GM12878 (cell line): ENCODE results near the gene BRINP2.

ENCODE experiments used
- CTCF ChIP-seq, 3 experiments: IDR thresholded peaks in 2 of 3; conservative IDR thresholded peaks in 1 of 3; 2 replicates each; pipeline ENCODE4 v1.5.1; 2011; ENCODE audit warnings: low read depth in 3 of 3, low read length in 3 of 3, mild to moderate bottlenecking in 3 of 3, control low read depth in 2 of 3, moderate library complexity in 2 of 3, inconsistent platforms in 1 of 3, mixed read lengths in 1 of 3; ENCODE audit not compliant: control insufficient read depth in 2 of 3, insufficient read depth in 1 of 3; ENCODE audit errors: extremely low read depth in 1 of 3
- EED ChIP-seq: sonication (generic); IDR thresholded peaks from 2 replicates; pipeline ENCODE4 v1.6.1; 2016; ENCODE audit warnings: antibody characterized with exemption, low read depth
- MEF2A ChIP-seq: IDR thresholded peaks from 2 replicates; pipeline ENCODE4 v1.6.1; 2011; ENCODE audit warnings: low read depth, mild to moderate bottlenecking, low read length, moderate library complexity; ENCODE audit not compliant: insufficient read depth
- POU2F2 ChIP-seq: IDR thresholded peaks from 3 replicates; pipeline ENCODE4 v1.6.1; 2011; ENCODE audit warnings: low read depth, mild to moderate bottlenecking, low read length, borderline replicate concordance
- SIN3A ChIP-seq: IDR thresholded peaks from 2 replicates; pipeline ENCODE4 v1.6.1; 2012; ENCODE audit warnings: low read depth, low read length, improper control_type of control experiment
- TAF1 ChIP-seq: IDR thresholded peaks from 2 replicates; pipeline ENCODE4 v1.6.1; 2011; ENCODE audit warnings: mild to moderate bottlenecking, low read depth, low read length, borderline replicate concordance
- TARDBP ChIP-seq: IDR thresholded peaks from 2 replicates; pipeline ENCODE4 v1.6.1; 2016; ENCODE audit warnings: borderline replicate concordance
- TF ChIP-seq, protein P1 (sequence below): IDR thresholded peaks from 2 replicates; pipeline ENCODE4 v1.6.1; 2011; ENCODE audit warnings: borderline replicate concordance, low read depth, mild to moderate bottlenecking, moderate library complexity, mixed read lengths, low read length; ENCODE audit not compliant: insufficient read depth; ENCODE audit errors: extremely low read length
- TF ChIP-seq, protein P2 (sequence below): fragments of 450-650 bp; formaldehyde crosslinking; IDR thresholded peaks from 2 replicates; pipeline ENCODE4 v1.4.0; 2022; ENCODE audit warnings: mild to moderate bottlenecking, moderate library complexity

DNA sequence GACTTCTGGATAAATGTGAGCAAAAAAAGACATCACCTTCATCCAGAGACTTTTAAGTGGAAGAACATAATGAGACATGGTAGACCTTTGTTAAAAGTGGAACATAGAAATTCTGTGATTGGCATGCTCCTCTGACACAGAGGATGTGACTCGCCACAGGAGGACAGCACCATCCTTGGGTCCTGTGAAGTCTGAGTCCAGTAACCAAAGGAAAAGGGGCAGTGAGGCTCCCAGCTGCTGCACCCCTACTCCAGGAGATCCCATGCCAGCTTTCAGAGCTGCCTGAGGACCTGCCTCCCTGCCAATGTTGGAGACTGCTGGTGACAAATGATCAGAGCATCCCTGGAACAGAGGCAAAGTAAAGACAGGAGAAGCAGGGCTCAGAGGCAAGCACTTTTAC is 136.2 kb downstream of the BRINP2 start:
- no peak for TF ChIP-seq CTCF (IDR thresholded peaks at IDR 0.05 in 2 of 3, conservative IDR thresholded peaks at IDR 0.05 in 1 of 3; ENCODE audit: control insufficient read depth in 2 of 3, extremely low read depth in 1 of 3, insufficient read depth in 1 of 3, low read depth in 3 of 3, low read length in 3 of 3)
- no peak for TF ChIP-seq TAF1
- TF ChIP-seq SIN3A, result no peak
- no peak for TF ChIP-seq POU2F2
- TF ChIP-seq TARDBP, result no peak
- TF ChIP-seq, protein P1, sequence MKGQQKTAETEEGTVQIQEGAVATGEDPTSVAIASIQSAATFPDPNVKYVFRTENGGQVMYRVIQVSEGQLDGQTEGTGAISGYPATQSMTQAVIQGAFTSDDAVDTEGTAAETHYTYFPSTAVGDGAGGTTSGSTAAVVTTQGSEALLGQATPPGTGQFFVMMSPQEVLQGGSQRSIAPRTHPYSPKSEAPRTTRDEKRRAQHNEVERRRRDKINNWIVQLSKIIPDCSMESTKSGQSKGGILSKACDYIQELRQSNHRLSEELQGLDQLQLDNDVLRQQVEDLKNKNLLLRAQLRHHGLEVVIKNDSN, result no peak
- TF ChIP-seq EED, result no peak
- TF ChIP-seq, protein P2, sequence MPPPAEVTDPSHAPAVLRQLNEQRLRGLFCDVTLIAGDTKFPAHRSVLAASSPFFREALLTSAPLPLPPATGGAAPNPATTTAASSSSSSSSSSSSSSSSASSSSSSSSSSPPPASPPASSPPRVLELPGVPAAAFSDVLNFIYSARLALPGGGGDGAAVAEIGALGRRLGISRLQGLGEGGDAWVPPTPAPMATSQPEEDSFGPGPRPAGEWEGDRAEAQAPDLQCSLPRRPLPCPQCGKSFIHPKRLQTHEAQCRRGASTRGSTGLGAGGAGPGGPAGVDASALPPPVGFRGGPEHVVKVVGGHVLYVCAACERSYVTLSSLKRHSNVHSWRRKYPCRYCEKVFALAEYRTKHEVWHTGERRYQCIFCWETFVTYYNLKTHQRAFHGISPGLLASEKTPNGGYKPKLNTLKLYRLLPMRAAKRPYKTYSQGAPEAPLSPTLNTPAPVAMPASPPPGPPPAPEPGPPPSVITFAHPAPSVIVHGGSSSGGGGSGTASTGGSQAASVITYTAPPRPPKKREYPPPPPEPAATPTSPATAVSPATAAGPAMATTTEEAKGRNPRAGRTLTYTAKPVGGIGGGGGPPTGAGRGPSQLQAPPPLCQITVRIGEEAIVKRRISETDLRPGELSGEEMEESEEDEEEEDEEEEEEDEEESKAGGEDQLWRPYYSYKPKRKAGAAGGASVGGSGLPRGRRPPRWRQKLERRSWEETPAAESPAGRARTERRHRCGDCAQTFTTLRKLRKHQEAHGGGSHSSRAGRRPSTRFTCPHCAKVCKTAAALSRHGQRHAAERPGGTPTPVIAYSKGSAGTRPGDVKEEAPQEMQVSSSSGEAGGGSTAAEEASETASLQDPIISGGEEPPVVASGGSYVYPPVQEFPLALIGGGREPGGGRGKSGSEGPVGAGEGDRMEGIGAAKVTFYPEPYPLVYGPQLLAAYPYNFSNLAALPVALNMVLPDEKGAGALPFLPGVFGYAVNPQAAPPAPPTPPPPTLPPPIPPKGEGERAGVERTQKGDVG (CRISPR knock-in tag), result no peak
- TF ChIP-seq MEF2A, result no peak
